Fibroblast of mammary gland (primary cell): Measurements from ENCODE around the gene COL23A1.

Source experiments
- DNase-seq: peaks from one replicate; pipeline ENCODE4 v3.0.0-alpha.2; 2010; ENCODE audit warnings: low read depth
- H3K4me3 ChIP-seq: 2 replicates; pipeline ENCODE4 v1.5.1; 2011; ENCODE audit warnings: low read depth, mild to moderate bottlenecking, low read length, moderate library complexity; ENCODE audit not compliant: control insufficient read depth
- TF ChIP-seq, protein P1 (sequence below): conservative IDR thresholded peaks from 2 replicates; pipeline ENCODE4 v1.5.1; 2011; ENCODE audit warnings: low read depth, low read length, inconsistent platforms; ENCODE audit not compliant: control insufficient read depth, insufficient read depth

The COL23A1 gene

GRCh38 chr5:178301641-178302040, 288.6 kb downstream of the COL23A1 start:
- no peak overlapping the region for H3K4me3 ChIP-seq
- DNase-seq, result no peak
- TF ChIP-seq, protein P1, sequence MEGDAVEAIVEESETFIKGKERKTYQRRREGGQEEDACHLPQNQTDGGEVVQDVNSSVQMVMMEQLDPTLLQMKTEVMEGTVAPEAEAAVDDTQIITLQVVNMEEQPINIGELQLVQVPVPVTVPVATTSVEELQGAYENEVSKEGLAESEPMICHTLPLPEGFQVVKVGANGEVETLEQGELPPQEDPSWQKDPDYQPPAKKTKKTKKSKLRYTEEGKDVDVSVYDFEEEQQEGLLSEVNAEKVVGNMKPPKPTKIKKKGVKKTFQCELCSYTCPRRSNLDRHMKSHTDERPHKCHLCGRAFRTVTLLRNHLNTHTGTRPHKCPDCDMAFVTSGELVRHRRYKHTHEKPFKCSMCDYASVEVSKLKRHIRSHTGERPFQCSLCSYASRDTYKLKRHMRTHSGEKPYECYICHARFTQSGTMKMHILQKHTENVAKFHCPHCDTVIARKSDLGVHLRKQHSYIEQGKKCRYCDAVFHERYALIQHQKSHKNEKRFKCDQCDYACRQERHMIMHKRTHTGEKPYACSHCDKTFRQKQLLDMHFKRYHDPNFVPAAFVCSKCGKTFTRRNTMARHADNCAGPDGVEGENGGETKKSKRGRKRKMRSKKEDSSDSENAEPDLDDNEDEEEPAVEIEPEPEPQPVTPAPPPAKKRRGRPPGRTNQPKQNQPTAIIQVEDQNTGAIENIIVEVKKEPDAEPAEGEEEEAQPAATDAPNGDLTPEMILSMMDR, result no peak

DNA sequence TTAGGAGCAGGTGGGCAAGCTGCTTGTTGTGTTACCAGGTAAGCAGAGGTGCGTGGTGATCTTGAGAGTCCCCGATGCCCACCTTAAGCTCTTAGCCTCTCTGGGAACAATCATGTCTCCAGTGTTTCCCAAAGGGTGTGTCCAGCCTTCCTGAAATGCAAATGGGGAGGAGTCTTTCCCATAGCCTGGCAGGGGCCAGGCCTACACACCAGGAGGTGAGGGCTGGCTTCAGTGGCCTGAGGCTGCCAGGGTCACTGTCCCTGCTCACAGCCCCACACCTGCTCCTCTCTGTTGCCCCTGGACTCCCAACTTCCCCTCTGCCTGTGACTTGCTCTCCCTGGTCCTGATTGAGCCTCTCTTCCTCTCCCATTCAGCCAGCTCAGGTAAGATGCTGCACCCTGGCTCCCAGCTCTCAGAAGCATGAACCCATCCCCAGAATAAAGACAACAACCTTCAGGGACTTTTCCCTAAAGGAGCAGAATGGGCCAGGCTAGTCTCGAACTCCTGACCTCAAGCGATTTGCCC, 291.8 kb downstream of the COL23A1 start:
- TF ChIP-seq, protein P1, result no peak
- H3K4me3 ChIP-seq, result no peak overlapping the region
- no peak for DNase-seq

GRCh38 chr5:178297751-178298150, 292.4 kb downstream of the COL23A1 start:
- H3K4me3 ChIP-seq, result no peak overlapping the region
- TF ChIP-seq, protein P1, result no peak
- DNase-seq, result no peak

GRCh38 chr5:178296066-178296465, 294.1 kb downstream of the COL23A1 start:
- TF ChIP-seq, protein P1, result no peak
- H3K4me3 ChIP-seq, result no peak overlapping the region
- DNase-seq, result no peak

GRCh38 chr5:178295589-178295988, 294.6 kb downstream of the COL23A1 start:
- DNase-seq, result no peak
- H3K4me3 ChIP-seq, result no peak overlapping the region
- TF ChIP-seq, protein P1, result no peak

- H3K4me3 ChIP-seq, result no peak overlapping the region
- DNase-seq, result no peak
- TF ChIP-seq, protein P1, result no peak
Observed at GRCh38 chr5:178293815-178294214, 296.4 kb downstream of the COL23A1 start.

DNA sequence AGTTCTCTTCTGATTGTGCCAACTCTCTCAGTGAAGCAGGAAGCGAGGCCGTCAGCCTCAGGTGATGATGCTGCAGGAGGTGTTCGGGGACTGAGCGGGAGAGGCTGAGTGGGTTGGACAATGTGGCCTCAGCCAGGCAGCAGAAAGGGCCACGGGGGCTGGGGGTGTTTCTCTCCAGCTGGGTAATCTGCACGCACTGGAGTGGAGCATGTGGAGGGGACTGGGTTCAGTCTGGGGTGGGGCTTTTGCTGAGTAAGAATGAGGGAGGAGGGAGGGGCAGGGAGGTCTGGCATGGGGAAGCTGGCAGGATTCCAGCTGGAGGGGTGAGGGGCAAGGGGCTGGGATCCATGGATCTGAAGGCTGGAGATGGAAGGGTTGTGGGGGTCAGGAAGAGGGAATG, 296.8 kb downstream of the COL23A1 start:
- no peak for DNase-seq
- no peak overlapping the region for H3K4me3 ChIP-seq
- TF ChIP-seq, protein P1, result no peak
